Activated naive CD8-positive, alpha-beta T cell treated with anti-CD3 and anti-CD28 coated beads for 36 hours (primary cell): Measurements from ENCODE around the gene PIK3CA. TPM values are rescaled to one million over a fixed set of nuclear protein-coding genes. Genes with fewer than 3 reads are reported as not detected.

Experiments
- DNase-seq: peaks from one replicate; pipeline ENCODE4 v3.0.0; 2021
- H3K27ac Mint-ChIP-seq: one replicate; pipeline ENCODE4 v1.8.0; 2022; ENCODE audit warnings: mild to moderate bottlenecking, moderate library complexity, mixed read lengths
- H3K27me3 Mint-ChIP-seq: one replicate; pipeline ENCODE4 v1.8.0; 2022; ENCODE audit warnings: mild to moderate bottlenecking, mixed read lengths
- H3K36me3 Mint-ChIP-seq: one replicate; pipeline ENCODE4 v1.8.0; 2021; ENCODE audit warnings: mild to moderate bottlenecking, mixed read lengths
- H3K4me1 Mint-ChIP-seq: one replicate; pipeline ENCODE4 v1.8.0; 2021; ENCODE audit warnings: mixed read lengths
- H3K4me3 Mint-ChIP-seq: one replicate; pipeline ENCODE4 v1.8.0; 2022; ENCODE audit warnings: mild to moderate bottlenecking, moderate library complexity, mixed read lengths
- H3K9me3 Mint-ChIP-seq: one replicate; pipeline ENCODE4 v1.8.0; 2022; ENCODE audit warnings: mixed read lengths
- total RNA-seq, 2 experiments: library from RNA; stranded (reverse); gene quantifications; one replicate each; pipeline ENCODE4 v1.2.3, GENCODE V29; 2021

PIK3CA gene
- total RNA-seq, 2 experiments from 2014 or later, result 16.8 to 19.0 TPM

DNA sequence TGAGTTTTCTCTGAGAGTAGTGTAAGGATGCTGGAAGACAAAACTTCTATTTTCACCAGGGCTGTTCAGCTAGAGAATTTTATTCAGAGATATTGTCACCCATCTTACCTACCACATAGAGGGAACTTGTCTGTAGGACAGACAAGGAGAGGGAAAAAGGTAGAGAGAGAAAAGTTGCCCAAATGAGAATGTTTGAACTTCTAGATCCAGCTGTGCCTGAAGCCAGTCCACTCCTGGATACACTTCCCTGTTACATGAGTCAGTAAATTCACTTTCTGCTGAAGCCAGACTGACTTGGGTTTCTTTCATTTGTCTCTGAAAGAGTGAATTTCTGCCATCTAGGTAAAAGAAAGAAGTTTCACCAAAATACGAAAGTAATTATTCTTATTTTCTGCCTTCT lies 130.0 kb downstream of the PIK3CA start:
- Mint-ChIP-seq H3K27ac (no peak overlapping the region), H3K4me3 (no peak overlapping the region), H3K36me3 (no peaks in the 10 kb centered on the region), H3K9me3 (no peaks in the 10 kb centered on the region), H3K4me1 (peaks cover 5% of the 10 kb centered on the region), H3K27me3 (peaks cover 15% of the 10 kb centered on the region)
- DNase-seq, result no peak

DNA sequence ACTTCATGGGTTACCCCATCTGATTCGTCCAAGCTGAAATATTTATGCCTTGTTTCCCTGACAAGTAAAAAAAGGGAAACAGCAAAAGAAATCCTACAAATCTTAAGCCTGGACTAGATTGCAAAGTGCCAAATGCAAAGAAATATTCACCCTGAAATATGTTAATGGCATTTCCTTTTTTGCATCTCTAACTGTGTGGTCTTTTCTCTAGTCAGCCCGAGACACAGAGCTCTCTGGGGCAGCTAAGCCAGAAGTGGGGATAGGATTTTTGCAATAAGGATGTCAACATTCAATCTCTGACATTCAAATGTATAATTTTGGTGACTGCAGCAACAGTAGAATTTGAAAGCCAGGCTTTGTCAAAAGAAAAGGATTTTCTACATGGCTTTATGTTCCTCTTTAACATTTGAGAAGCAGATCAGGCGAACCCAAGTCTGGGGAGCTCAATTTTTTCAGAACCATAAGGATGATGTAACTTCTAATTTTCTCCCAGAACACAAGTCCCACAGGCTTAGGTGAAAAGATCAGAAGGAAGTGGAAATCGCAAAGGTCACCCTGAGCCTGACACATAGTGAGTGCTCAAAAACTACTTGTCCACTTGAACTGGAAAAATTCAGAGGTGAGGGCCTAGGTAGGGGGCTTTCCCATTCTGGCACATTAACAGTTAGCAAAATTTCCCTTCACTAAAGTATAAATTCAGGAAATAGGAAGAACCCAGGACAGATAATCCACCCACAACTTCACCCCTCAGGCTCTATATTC lies 131.0 kb downstream of the PIK3CA start:
- H3K4me1 Mint-ChIP-seq, result peaks cover 5% of the 10 kb centered on the region
- H3K36me3 Mint-ChIP-seq, result no peaks in the 10 kb centered on the region
- H3K4me3 Mint-ChIP-seq, result no peak overlapping the region
- no peak for DNase-seq
- no peaks in the 10 kb centered on the region for H3K9me3 Mint-ChIP-seq
- peaks cover 18% of the 10 kb centered on the region for H3K27me3 Mint-ChIP-seq
- H3K27ac Mint-ChIP-seq, result no peak overlapping the region

DNA sequence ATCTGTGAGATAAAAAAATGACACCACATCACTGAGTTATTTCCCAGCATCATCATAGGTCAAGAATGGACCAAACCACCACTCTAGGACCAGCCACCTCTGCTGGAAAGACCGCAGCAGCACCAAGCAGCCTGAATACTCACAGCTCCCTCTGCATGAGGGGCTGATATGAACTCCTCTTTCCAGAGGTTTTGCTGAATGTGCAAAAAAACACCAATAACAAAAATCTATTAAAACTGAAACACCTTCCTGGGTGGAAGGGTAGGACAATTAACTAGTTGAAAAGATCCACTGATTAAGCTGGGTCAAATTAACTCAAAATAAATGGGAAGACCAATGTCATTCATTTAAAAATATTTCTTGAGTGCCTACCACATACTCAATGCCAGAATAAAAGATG lies 131.7 kb downstream of the PIK3CA start:
- peaks cover 18% of the 10 kb centered on the region for H3K27me3 Mint-ChIP-seq

DNA sequence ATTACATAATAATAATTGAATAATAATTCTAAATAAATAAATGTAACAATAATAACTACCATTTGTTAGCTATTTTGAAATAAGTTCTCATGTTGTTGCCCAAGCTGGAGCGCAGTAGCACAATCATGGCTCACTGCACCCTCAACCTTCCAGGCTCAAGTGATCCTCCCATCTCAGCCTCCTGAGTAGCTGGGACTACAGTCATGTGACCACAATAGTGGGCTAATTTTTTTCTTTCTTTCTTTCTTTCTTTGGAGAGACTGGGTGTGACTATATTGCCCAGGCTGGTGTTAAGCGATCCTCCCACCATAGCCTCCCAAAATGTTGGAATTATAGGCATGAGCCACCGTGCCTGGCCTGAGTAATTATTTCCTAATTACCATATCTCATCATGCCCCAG lies 133.7 kb downstream of the PIK3CA start:
- Mint-ChIP-seq H3K4me1 (peaks cover 5% of the 10 kb centered on the region), H3K27ac (no peak overlapping the region), H3K27me3 (peaks cover 16% of the 10 kb centered on the region), H3K4me3 (no peak overlapping the region), H3K9me3 (no peaks in the 10 kb centered on the region), H3K36me3 (no peaks in the 10 kb centered on the region)
- DNase-seq, result no peak

More for the DNA sequence above, 131.7 kb downstream of the PIK3CA start:
- DNase-seq, result no peak
- Mint-ChIP-seq H3K4me1 (peaks cover 5% of the 10 kb centered on the region), H3K27ac (no peak overlapping the region), H3K4me3 (no peak overlapping the region), H3K36me3 (no peaks in the 10 kb centered on the region), H3K9me3 (no peaks in the 10 kb centered on the region)

DNA sequence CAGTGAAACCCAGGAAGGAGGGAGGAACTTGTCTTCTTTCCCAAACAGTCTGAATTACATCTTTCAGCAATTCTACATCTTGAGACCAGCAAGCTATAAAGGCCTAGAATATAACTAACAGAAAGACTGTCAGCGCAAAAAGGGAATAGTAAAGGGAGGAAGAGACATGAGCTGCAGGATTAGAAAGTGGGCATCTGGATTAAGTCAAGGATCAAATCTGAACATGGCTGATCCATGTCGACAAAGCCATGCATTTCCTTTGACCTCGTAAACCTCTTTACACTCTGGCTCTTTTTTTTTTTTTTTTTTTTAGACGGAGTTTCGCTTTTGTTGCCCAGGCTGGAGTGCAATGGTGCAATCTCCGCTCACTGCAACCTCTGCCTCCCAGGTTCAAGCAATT lies 138.2 kb downstream of the PIK3CA start:
- H3K27me3 Mint-ChIP-seq, result peaks cover 7% of the 10 kb centered on the region
- H3K36me3 Mint-ChIP-seq, result no peaks in the 10 kb centered on the region
- H3K4me3 Mint-ChIP-seq, result no peak overlapping the region
- H3K9me3 Mint-ChIP-seq, result no peaks in the 10 kb centered on the region
- no peak overlapping the region for H3K27ac Mint-ChIP-seq
- DNase-seq, result no peak
- H3K4me1 Mint-ChIP-seq, result no peaks in the 10 kb centered on the region

DNA sequence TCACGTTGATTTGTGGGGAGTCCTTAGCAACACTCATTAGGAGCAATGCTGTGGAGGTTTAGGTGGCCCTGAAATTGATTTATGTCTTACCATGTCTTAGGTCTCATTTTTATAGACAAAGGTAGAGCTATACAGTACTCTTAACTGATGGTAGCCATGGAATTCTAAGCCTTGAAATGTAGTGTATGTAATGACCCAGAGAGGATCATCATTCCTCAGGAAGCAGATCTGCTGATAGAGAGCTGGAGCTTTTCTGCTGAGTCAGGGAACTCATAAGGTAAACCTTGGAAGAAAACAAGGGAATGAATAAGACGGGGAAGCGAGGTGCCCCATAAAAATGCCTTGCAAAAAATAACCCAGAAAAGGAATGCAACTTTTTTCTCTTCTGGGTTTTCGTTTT lies 140.7 kb downstream of the PIK3CA start:
- Mint-ChIP-seq H3K36me3 (no peaks in the 10 kb centered on the region), H3K4me1 (no peaks in the 10 kb centered on the region), H3K9me3 (no peaks in the 10 kb centered on the region), H3K27ac (no peak overlapping the region), H3K4me3 (no peak overlapping the region), H3K27me3 (peaks cover 6% of the 10 kb centered on the region)
- DNase-seq, result no peak

DNA sequence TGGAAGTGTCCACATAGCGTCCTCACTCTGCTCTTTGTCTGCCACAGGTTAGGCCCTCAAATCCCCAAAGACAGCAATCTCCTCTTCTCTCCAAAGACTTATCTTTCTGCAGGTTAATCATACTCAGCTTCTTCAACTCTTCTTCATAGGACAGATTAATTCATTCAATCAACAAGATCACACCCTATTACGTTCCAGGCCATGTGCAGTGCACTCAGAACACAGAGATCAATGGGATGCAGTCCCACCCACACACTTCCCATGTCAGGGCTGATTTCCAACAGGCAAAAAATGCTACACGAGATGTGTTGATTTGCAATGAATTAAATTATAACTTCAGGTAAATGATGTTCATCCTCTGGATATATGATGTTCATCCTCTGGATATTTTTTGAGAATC lies 141.1 kb downstream of the PIK3CA start:
- no peak for DNase-seq
- no peak overlapping the region for H3K4me3 Mint-ChIP-seq
- no peak overlapping the region for H3K27ac Mint-ChIP-seq
- no peaks in the 10 kb centered on the region for H3K9me3 Mint-ChIP-seq
- H3K36me3 Mint-ChIP-seq, result no peaks in the 10 kb centered on the region
- H3K4me1 Mint-ChIP-seq, result no peaks in the 10 kb centered on the region
- peaks cover 3% of the 10 kb centered on the region for H3K27me3 Mint-ChIP-seq

Other genes starting within 250 kb of the PIK3CA start
- 10 to 100 TPM; 10.6 to 10.7 TPM for gene ZMAT3, start 76.5 kb upstream of the PIK3CA start, total RNA-seq
- under 1 TPM; 0.72 to 0.74 TPM for gene KCNMB3, start 102.8 kb downstream of the PIK3CA start, total RNA-seq
- gene ZNF639, start 174.7 kb downstream of the PIK3CA start, total RNA-seq, result 10 to 100 TPM; 59.5 to 62.1 TPM
- gene MFN1, start 199.4 kb downstream of the PIK3CA start, total RNA-seq, result 10 to 100 TPM; 29.5 to 32.0 TPM